ENCODE data around the gene ZG16B. TPM values are rescaled to one million over a fixed set of nuclear protein-coding genes. Genes with fewer than 3 reads are reported as not detected.

Gene ZG16B
- total and polyA plus RNA-seq, 2 of the 8 experiments (the other 6 are each of a cell fraction or from before 2014, with no cell fraction given): 0.11 TPM; not detected in 1

GRCh38 chr16:2806286-2806685 lies 23.8 kb upstream of the ZG16B start:
- Histone ChIP-seq H3K27me3 (replicated peaks in 1 of 4; ENCODE audit: control insufficient read depth in 3 of 4, extremely low read depth in 1 of 4, insufficient read depth in 3 of 4, low read length in 3 of 4) (no peaks in the 10 kb centered on the region; a peak in 1 of 7 replicates), H3K4me2 (ENCODE audit: insufficient read depth in 1 of 2, low read depth in 2 of 2, low read length in 2 of 2) (no peak overlapping the region), H3K14ac (ENCODE audit: insufficient read length) (no peak overlapping the region), H2BK12ac (ENCODE audit: low read depth, low read length) (no peak overlapping the region), H4K5ac (ENCODE audit: insufficient read length, low read depth, low read length) (no peak overlapping the region), H3K9me3 (ENCODE audit: insufficient read depth in 2 of 2, low read depth in 1 of 2, low read length in 1 of 2) (peaks cover 13 to 24% of the 10 kb centered on the region in 2 experiments), H3K9ac (replicated peaks in 1 of 4; ENCODE audit: extremely low read depth in 1 of 4, low read depth in 3 of 4, low read length in 3 of 4) (no peak overlapping the region), H2BK5ac (ENCODE audit: low read depth, low read length) (no peak overlapping the region), H3K23me2 (ENCODE audit: low read depth, low read length) (no peaks in the 10 kb centered on the region), H2BK20ac (ENCODE audit: low read length) (no peak overlapping the region), H3K27ac (ENCODE audit: low read depth, low read length) (no peak overlapping the region), H4K91ac (replicated peaks; ENCODE audit: insufficient read length, low read length) (no peak overlapping the region), H3K79me2 (ENCODE audit: control insufficient read depth in 1 of 2, insufficient read depth in 2 of 2, low read length in 2 of 2) (no peaks in the 10 kb centered on the region), H2AK5ac (ENCODE audit: low read depth, low read length) (no peak overlapping the region), H3K36me3 (ENCODE audit: control insufficient read depth in 2 of 4, insufficient read depth in 4 of 4, low read length in 3 of 4) (no peaks in the 10 kb centered on the region), H2BK15ac (ENCODE audit: low read length) (no peak overlapping the region), H3K4ac (replicated peaks; ENCODE audit: insufficient read length, low read depth, low read length) (no peak overlapping the region), H3K23ac (ENCODE audit: insufficient read length) (no peak overlapping the region), H2BK120ac (replicated peaks; ENCODE audit: low read depth, low read length) (no peak overlapping the region), H3K4me1 (replicated peaks in 1 of 4; ENCODE audit: control insufficient read depth in 3 of 4, insufficient read depth in 4 of 4, low read length in 3 of 4) (no peaks in the 10 kb centered on the region), H4K8ac (ENCODE audit: extremely low read depth, insufficient read depth, low read length) (no peak overlapping the region), H2AFZ (ENCODE audit: low read length) (no peak overlapping the region), H3K4me3 (ENCODE audit: extremely low read depth in 1 of 4, insufficient read depth in 2 of 4, low read depth in 3 of 4, low read length in 4 of 4) (no peak overlapping the region), H3K18ac (ENCODE audit: extremely low read depth, low read length) (no peak overlapping the region), H3K79me1 (ENCODE audit: low read depth, low read length) (no peaks in the 10 kb centered on the region), H4K20me1 (replicated peaks in 1 of 2; ENCODE audit: control insufficient read depth in 1 of 2, insufficient read depth in 2 of 2, low read length in 2 of 2) (peaks cover 0 to 2% of the 10 kb centered on the region in 2 experiments), H3K56ac (replicated peaks; ENCODE audit: insufficient read length, low read depth, low read length) (no peak overlapping the region)
- ChIA-PET POLR2A (ENCODE audit: partially characterized antibody) (no interaction called here), CTCF (ENCODE audit: partially characterized antibody) (interaction anchor here (0.9 to 1.1 kb wide), 2 partner anchors 18 to 23 kb away, joined by 3 to 4 read pairs; no protein-coding TSS in a partner anchor)
- FAIRE-seq (no peak), DNase-seq (ENCODE audit: low read depth in 1 of 2, low spot score in 2 of 2) (no peak)
- 85% methylated on average over 5 of the region's 5 CpGs; no CpG with 5 or more reads in 1 of the 2 experiments for WGBS, 2 experiments (ENCODE audit: extremely low coverage in 1 of 2, insufficient coverage in 1 of 2, insufficient read length in 1 of 2, insufficient replicate concordance in 2 of 2, low coverage in 1 of 2, low lambda C conversion rate in 2 of 2, missing lambda C conversion rate in 1 of 2)
- TF ChIP-seq RBBP5 (IDR thresholded peaks at IDR 0.05; ENCODE audit: borderline replicate concordance, low read depth, low read length) (no peak), POLR2AphosphoS5 (IDR thresholded peaks at IDR 0.05; ENCODE audit: low read depth, low read length) (no peak), SUZ12 (IDR thresholded peaks at IDR 0.05; ENCODE audit: low read length) (no peak), BCL11A (IDR thresholded peaks at IDR 0.05; ENCODE audit: low read depth in 2 of 2, low read length in 2 of 2) (no peak), CHD1 (IDR thresholded peaks at IDR 0.05; ENCODE audit: low read depth, low read length) (no peak), SP4 (IDR thresholded peaks at IDR 0.05; ENCODE audit: low read length) (no peak), PHF8 (conservative IDR thresholded peaks at IDR 0.05; ENCODE audit: low read depth, low read length) (no peak), TCF12 (IDR thresholded peaks at IDR 0.05; ENCODE audit: low read depth, low read length) (no peak), CHD2 (IDR thresholded peaks at IDR 0.05; ENCODE audit: low read length) (no peak), TAF1 (IDR thresholded peaks at IDR 0.05; ENCODE audit: low read depth, low read length) (no peak), RXRA (IDR thresholded peaks at IDR 0.05; ENCODE audit: insufficient read depth, low read depth, low read length) (no peak), BRCA1 (IDR thresholded peaks at IDR 0.05; ENCODE audit: low read depth, low read length) (no peak)
- TF ChIP-seq, protein P1, sequence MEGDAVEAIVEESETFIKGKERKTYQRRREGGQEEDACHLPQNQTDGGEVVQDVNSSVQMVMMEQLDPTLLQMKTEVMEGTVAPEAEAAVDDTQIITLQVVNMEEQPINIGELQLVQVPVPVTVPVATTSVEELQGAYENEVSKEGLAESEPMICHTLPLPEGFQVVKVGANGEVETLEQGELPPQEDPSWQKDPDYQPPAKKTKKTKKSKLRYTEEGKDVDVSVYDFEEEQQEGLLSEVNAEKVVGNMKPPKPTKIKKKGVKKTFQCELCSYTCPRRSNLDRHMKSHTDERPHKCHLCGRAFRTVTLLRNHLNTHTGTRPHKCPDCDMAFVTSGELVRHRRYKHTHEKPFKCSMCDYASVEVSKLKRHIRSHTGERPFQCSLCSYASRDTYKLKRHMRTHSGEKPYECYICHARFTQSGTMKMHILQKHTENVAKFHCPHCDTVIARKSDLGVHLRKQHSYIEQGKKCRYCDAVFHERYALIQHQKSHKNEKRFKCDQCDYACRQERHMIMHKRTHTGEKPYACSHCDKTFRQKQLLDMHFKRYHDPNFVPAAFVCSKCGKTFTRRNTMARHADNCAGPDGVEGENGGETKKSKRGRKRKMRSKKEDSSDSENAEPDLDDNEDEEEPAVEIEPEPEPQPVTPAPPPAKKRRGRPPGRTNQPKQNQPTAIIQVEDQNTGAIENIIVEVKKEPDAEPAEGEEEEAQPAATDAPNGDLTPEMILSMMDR (IDR thresholded peaks at IDR 0.05; ENCODE audit: control extremely low read depth in 1 of 3, insufficient read depth in 1 of 3, low read depth in 1 of 3, low read length in 3 of 3): no peak

All from H1 (cell line).